ENCODE data around the gene MANBA.

DNA sequence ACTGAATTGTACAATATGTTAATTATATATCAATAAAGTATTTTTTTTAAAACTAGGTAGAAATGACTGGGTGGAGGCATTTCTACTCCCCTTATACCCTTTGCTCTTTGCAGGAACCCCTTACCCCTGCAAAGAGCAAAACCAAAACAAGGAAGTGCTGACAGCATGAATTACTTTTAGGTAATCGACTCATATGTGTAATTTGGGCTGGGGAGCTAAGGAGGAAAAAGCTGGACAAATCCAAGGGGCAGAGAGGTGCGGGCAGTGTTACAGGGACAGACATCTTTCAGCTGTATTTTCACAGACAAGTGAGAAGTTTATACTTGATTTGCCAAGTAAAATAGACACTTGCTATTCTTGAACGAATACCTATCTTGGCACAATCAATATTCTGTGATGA, 35.5 kb downstream of the MANBA start:
- TF ChIP-seq, protein P1, sequence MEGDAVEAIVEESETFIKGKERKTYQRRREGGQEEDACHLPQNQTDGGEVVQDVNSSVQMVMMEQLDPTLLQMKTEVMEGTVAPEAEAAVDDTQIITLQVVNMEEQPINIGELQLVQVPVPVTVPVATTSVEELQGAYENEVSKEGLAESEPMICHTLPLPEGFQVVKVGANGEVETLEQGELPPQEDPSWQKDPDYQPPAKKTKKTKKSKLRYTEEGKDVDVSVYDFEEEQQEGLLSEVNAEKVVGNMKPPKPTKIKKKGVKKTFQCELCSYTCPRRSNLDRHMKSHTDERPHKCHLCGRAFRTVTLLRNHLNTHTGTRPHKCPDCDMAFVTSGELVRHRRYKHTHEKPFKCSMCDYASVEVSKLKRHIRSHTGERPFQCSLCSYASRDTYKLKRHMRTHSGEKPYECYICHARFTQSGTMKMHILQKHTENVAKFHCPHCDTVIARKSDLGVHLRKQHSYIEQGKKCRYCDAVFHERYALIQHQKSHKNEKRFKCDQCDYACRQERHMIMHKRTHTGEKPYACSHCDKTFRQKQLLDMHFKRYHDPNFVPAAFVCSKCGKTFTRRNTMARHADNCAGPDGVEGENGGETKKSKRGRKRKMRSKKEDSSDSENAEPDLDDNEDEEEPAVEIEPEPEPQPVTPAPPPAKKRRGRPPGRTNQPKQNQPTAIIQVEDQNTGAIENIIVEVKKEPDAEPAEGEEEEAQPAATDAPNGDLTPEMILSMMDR (conservative IDR thresholded peaks at IDR 0.05 in 1 of 2, IDR thresholded peaks at IDR 0.05 in 1 of 2; ENCODE audit: extremely low read depth in 1 of 2, insufficient read depth in 1 of 2, low read depth in 1 of 2, low read length in 2 of 2): no peak
- no peak for TF ChIP-seq EZH2 (IDR thresholded peaks at IDR 0.05; ENCODE audit: borderline replicate concordance, low read length)

All from mammary epithelial cell (primary cell).